ENCODE data around the gene WNT11. TPM values are rescaled to one million over a fixed set of nuclear protein-coding genes. Genes with fewer than 3 reads are reported as not detected.

Gene WNT11
- total and polyA plus RNA-seq, 2 of the 13 experiments (the other 11 are each of a cell fraction or from before 2014, with no cell fraction given), result 0.34 to 0.66 TPM

DNA sequence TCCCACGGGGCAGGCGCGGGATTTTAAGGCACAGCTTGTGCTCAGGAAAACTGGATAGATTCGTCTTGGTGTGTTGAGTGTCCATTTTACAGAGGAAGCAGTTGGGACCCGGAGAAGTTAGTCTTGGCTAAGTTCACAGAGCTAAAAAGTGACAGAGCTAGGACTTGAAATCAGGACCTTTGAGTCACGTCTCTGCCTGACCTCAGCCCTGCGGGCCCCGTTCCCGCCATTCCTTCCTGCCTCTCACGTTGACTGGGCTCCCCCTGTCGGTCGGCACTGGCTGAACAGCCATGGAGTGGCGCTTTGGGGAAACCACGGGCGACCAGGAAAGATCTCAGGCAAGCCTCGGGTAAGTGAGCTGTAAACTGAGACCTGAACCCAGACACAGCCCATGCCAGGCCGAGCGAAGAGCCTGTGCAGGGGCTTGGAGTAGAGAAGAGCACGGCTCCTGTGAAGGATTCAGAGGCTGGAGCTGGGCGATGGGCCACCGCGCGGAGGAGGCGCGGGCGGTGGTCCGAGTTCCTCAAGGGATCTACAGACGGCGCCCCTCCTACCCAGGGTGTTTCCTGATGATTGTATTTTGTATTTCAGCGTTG, 54.1 kb downstream of the WNT11 start (continued):
- TF ChIP-seq AGO1 (IDR thresholded peaks at IDR 0.05; ENCODE audit: low read depth, low read length, poor library complexity, severe bottlenecking) (no peak), KDM5B (CRISPR knock-in tag; IDR thresholded peaks at IDR 0.05; ENCODE audit: borderline replicate concordance) (peak; percentile 32; the same call in 1 of the 2 replicates), FOXC1 (CRISPR knock-in tag; IDR thresholded peaks at IDR 0.05; ENCODE audit: borderline replicate concordance) (peak; percentile 57; the same call in 1 of the 2 replicates), HNF4G (IDR thresholded peaks at IDR 0.05; ENCODE audit: borderline replicate concordance, low read depth, low read length) (no peak), HNF4G (CRISPR knock-in tag; IDR thresholded peaks at IDR 0.05; ENCODE audit: borderline replicate concordance, low read depth) (0 out of 2 replicates have a peak, but pooled peaks have one; percentile 7), ZNF670 (CRISPR knock-in tag; IDR thresholded peaks at IDR 0.05; ENCODE audit: borderline replicate concordance) (no peak), GATAD2A (CRISPR knock-in tag; IDR thresholded peaks at IDR 0.05) (peak; percentile 51; the same call in 1 of the 2 replicates), ZNF3 (CRISPR knock-in tag; IDR thresholded peaks at IDR 0.05) (no peak), ZFY (CRISPR knock-in tag; IDR thresholded peaks at IDR 0.05) (peak; percentile 34; the same call in 1 of the 2 replicates), PCBP2 (optimal IDR thresholded peaks at IDR 0.05; ENCODE audit: low read depth, low read length, poor library complexity, severe bottlenecking) (no peak), ZNF460 (CRISPR knock-in tag; IDR thresholded peaks at IDR 0.05; ENCODE audit: borderline replicate concordance) (no peak), ZNF296 (CRISPR knock-in tag; conservative IDR thresholded peaks at IDR 0.05) (no peak), SCMH1 (CRISPR knock-in tag; IDR thresholded peaks at IDR 0.05; ENCODE audit: borderline replicate concordance) (no peak), ZNF230 (CRISPR knock-in tag; IDR thresholded peaks at IDR 0.05) (no peak), KLF16 (CRISPR knock-in tag; IDR thresholded peaks at IDR 0.05) (0 out of 4 replicates have a peak, but pooled peaks of 1 of the 2 experiments have one; percentile 35), PHB2 (IDR thresholded peaks at IDR 0.05; ENCODE audit: partially characterized antibody) (no peak), ZIK1 (CRISPR knock-in tag; IDR thresholded peaks at IDR 0.05; ENCODE audit: borderline replicate concordance, low read depth) (0 out of 2 replicates have a peak, but pooled peaks have one; percentile 46), ZFP36 (IDR thresholded peaks at IDR 0.05; ENCODE audit: borderline replicate concordance, low read depth, low read length, partially characterized antibody) (no peak), MAFG (CRISPR knock-in tag; IDR thresholded peaks at IDR 0.05) (no peak), NR1H2 (CRISPR knock-in tag; IDR thresholded peaks at IDR 0.05; ENCODE audit: borderline replicate concordance, low read depth) (peak; percentile 54; the same call in 1 of the 2 replicates), RFXAP (CRISPR knock-in tag; IDR thresholded peaks at IDR 0.05; ENCODE audit: borderline replicate concordance) (no peak), ZSCAN25 (CRISPR knock-in tag; IDR thresholded peaks at IDR 0.05) (0 out of 2 replicates have a peak, but pooled peaks have one; percentile 65)
- TF ChIP-seq, protein P1, sequence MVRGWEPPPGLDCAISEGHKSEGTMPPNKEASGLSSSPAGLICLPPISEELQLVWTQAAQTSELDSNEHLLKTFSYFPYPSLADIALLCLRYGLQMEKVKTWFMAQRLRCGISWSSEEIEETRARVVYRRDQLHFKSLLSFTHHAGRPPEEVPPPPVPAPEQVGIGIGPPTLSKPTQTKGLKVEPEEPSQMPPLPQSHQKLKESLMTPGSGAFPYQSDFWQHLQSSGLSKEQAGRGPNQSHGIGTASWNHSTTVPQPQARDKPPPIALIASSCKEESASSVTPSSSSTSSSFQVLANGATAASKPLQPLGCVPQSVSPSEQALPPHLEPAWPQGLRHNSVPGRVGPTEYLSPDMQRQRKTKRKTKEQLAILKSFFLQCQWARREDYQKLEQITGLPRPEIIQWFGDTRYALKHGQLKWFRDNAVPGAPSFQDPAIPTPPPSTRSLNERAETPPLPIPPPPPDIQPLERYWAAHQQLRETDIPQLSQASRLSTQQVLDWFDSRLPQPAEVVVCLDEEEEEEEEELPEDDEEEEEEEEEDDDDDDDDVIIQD (CRISPR knock-in tag; IDR thresholded peaks at IDR 0.05; ENCODE audit: low read depth), result 0 out of 2 replicates have a peak, but pooled peaks have one; percentile 29
- TF ChIP-seq, protein P2, sequence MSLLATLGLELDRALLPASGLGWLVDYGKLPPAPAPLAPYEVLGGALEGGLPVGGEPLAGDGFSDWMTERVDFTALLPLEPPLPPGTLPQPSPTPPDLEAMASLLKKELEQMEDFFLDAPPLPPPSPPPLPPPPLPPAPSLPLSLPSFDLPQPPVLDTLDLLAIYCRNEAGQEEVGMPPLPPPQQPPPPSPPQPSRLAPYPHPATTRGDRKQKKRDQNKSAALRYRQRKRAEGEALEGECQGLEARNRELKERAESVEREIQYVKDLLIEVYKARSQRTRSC (CRISPR knock-in tag; IDR thresholded peaks at IDR 0.05; ENCODE audit: low read depth), result no peak
- TF ChIP-seq, protein P3, sequence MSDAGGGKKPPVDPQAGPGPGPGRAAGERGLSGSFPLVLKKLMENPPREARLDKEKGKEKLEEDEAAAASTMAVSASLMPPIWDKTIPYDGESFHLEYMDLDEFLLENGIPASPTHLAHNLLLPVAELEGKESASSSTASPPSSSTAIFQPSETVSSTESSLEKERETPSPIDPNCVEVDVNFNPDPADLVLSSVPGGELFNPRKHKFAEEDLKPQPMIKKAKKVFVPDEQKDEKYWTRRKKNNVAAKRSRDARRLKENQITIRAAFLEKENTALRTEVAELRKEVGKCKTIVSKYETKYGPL (CRISPR knock-in tag; IDR thresholded peaks at IDR 0.05), result no peak
